Fibroblast of peridontal ligament (primary cell): ENCODE data around the gene ZDHHC24.

ENCODE experiments used
- DNase-seq: peaks from one replicate; pipeline ENCODE4 v3.0.0-alpha.2; 2010; ENCODE audit errors: extremely low read depth

Gene ZDHHC24

DNA sequence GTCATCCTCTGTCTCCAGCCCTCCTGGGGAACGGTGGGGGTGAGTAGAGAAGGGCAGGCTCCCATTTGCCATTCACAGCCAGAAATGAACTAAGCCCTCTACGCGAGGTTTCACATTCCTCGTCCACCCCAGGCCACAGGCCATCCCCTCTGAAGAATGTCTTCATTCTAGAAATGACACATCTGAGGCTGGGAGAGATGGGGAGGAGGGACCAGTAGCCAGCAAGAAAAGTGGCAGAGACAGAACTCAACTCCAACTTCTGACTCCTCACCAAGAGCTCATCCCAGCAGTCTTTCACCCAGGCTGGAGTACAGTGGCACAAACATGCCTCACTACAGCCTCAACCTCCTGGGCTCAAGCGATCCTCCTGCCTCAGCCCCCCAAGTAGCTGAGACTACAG is 19.1 kb upstream of the ZDHHC24 start:
- DNase-seq = no peak

DNA sequence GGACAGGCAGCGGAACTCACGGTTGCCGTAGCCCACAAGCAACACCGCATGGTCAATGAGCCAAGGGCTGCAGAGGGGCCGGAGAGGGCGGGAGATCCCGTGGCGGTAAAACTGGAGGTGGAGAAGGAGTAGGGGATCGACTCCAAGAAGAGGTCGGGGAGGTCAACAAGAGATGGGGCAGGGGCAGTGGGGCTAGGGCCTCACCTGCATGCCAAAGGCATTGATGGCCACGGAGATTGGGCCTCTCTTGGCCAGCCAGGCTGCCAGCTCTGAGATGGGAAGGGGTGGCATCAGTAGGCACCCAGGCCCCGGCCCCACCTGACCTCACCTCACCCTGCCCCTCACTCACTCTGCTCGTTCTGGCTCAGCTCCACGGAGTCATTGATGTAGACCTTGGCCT is 18.7 kb upstream of the ZDHHC24 start:
- no peak for DNase-seq

GRCh38 chr11:66563832-66564231 is 18.0 kb upstream of the ZDHHC24 start:
- no peak for DNase-seq

DNA sequence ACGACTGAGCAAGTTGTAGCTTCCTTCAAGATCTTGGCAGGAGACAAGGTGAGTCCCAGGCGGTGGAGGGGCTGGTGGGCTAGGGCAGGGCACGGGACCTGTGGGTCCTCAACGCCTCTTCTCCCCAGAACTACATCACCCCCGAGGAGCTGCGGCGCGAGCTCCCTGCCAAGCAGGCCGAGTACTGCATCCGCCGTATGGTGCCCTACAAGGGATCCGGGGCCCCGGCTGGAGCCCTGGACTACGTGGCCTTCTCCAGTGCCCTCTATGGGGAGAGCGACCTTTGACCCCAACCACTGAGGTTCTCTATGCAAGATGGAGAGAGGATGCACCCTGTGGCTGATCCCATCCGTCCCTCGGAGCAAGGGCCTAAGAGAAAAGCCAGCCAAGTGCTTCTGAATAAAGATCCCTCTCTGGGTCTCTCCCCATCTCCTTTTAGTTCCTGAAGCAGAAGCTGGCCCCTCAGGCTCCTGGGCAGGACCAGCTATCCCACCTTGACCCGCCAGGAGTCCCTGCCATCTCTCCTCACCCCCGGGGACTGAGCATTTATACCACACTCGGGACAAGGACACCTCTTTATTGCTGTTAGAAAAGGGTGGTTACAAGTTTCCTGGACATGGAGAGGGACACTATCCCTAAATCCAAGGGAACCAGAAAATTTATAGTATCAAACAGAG is 17.2 kb upstream of the ZDHHC24 start:
- DNase-seq = no peak

DNA sequence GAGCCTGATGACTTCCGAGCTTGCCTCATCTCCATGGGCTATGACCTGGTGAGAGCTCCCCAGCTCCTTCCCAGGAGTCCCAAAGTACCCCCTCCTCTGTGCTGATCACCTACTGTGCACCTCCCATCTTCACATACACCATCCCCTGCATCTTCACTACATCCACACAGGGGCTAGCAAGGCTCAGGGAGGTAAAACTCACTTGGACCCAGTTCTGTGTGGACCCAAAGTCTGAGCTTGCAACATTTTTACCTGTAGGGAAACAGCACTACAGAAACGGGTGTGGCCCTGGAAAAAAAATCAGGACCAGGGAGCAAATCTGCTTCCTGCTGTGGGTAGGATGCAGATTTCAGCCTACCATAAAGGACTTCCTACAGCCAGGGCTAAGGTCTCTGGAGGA is 16.4 kb upstream of the ZDHHC24 start:
- DNase-seq = no peak

GRCh38 chr11:66561975-66562248 is 16.1 kb upstream of the ZDHHC24 start:
- no peak for DNase-seq

DNA sequence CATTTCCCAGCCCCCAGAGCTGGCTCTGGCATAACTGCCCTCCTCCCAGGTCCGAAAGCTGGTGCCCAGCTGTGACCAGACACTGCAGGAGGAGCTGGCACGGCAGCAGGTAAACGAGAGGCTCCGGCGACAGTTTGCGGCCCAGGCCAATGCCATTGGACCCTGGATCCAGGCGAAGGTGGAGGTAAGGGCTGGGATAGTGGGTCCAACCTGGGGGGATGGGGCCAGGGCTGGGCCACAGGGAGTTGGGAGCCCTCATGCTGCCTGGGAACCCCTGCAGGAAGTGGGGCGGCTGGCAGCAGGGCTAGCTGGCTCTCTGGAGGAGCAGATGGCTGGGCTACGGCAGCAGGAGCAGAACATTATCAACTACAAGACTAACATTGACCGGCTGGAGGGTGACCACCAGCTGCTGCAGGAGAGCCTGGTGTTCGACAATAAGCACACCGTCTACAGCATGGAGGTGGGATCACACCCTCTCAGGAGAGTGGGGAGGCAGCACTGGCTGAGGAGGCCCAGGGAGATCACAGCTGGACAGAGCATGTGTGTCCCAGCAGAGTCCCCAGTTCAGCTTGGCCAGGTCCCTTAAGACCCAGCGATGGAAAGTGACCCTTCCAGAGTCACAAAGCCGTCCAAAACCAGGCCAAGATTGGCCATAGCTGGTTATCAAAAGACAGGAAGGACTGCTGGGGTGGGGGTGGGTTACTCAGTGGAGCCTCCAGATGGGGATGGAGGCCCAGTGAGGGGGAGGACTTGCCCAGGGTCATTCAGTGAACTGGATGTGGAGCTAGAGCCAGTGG is 15.5 kb upstream of the ZDHHC24 start:
- DNase-seq = no peak

- no peak for DNase-seq
Measured at GRCh38 chr11:66559866-66560676, 14.2 kb upstream of the ZDHHC24 start.

- no peak for DNase-seq
Measured at GRCh38 chr11:66559142-66559865, 13.5 kb upstream of the ZDHHC24 start.

DNA sequence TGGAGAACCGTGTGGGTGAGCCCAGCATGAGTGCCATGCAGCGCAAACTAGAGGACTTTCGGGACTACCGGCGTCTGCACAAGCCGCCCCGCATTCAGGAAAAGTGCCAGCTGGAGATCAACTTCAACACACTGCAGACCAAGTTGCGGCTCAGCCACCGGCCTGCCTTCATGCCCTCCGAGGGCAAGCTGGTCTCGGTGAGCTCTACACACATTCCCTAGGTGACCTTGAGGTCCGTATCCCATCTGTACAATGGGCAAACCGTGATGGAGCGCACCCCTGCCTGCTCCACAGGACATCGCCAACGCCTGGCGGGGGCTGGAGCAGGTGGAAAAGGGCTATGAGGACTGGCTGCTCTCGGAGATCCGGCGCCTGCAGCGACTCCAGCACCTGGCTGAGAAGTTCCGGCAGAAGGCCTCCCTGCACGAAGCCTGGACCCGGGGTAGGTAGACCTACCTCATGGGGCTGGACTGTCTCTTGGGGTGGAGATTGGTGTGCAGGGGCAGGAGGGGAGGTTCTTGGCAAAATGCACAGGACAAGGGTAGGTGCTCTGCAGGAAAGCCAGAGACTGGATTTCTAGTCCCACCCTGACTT is 12.0 kb upstream of the ZDHHC24 start:
- no peak for DNase-seq

GRCh38 chr11:66556086-66556485 is 10.2 kb upstream of the ZDHHC24 start:
- no peak for DNase-seq

DNA sequence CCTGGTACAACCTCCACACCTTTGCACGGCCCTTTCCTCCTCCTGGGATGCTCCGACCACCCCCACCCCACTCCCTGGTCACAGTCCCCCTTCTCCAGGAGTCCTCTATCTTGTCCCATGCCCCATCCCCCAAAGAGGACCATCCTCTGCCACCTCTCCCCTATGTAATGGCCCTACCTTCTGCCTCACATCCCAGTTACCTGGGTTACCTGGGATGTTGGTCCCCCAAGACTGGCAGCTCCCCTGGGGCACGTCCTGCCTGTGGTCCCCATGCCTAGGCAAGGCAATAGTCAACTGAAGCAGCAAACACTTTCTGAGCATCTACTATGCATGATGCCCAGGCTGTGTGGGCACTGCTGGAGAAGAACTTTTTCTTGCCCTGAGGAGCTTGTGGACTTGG is 9.6 kb upstream of the ZDHHC24 start:
- DNase-seq = no peak

GRCh38 chr11:66554602-66555001 is 8.8 kb upstream of the ZDHHC24 start:
- DNase-seq = no peak

- no peak for DNase-seq
Measured at GRCh38 chr11:66550887-66551286, 5.0 kb upstream of the ZDHHC24 start.

DNA sequence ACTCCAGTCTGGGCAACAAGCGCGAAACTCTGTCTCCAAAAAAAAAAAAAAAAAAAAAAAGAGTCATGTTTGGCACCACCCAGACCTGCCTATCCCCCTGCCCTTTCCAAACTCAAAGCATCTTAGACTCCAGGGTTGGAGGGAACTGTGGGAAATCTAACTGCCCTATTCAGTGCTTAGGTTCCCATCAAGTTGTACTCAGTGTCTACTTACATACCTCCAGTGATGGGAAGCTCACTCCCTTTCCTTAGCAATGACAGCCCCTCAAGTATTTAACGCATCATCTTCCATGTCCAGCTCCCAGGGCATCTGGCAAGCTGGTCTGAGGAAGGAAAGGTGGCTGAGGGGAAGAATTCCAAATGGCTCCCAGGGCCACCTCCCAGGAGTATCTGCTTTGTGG is 3.8 kb upstream of the ZDHHC24 start:
- no peak for DNase-seq

DNA sequence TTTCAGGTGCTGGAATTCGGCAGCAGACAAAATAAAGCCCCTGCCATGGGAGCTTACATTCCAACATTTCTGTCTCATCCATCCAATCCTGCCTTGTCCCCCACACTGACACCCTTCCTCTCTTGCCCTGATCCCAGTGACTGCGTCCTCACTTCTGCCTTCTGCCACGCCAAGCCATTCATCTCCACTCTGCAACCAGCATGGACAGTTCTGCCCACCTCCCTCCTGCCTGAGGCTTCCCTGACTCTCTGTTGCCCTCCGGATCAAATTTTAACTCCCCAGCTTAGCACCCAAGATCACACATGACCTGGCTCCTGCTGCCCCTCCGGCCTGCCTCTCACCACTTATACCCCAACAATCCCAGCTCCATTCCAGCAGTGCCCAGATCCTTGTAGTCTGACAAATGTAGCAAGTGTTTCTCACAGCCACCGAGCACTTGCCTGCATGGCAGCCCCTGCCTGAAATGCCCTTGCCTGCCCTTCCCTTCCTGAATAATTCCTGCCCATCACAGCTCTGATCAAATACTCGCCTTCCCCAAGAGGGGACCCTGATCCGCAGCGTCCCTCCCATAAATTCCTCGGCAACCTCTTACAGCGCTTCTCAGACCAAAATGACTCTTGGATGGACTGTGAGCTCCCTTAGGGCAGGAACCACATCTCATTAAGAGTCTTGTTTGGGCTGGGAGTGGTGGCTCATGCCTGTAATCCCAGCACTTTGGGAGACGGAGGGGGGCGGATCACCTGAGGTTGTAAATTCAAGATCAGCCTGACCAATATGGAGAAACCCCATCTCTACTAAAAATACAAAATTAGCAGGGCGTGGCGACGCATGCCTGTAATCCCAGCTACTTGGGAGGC is 3.2 kb upstream of the ZDHHC24 start:
- DNase-seq = no peak

GRCh38 chr11:66548041-66548440 is 2.2 kb upstream of the ZDHHC24 start:
- DNase-seq = no peak

DNA sequence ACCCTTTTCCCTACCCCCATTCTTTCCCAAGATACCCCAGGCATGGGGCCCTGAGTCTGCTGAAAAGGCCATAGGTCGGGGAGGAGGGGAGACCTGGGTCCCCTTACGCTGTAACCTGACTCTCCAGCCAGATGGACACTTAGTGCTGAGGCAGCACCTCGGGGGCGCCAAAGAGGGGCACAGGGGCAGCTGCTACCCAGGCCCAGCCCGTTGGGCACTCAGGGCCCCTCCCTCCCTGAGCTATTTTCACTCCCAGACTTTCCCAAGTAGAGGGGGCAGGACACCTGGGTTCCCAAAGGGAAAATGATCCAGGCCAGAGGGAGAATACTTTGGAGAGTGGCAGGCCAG is 1.8 kb upstream of the ZDHHC24 start:
- no peak for DNase-seq

- DNase-seq = no peak
Measured at GRCh38 chr11:66546966-66547661, 1.3 kb upstream of the ZDHHC24 start.

DNA sequence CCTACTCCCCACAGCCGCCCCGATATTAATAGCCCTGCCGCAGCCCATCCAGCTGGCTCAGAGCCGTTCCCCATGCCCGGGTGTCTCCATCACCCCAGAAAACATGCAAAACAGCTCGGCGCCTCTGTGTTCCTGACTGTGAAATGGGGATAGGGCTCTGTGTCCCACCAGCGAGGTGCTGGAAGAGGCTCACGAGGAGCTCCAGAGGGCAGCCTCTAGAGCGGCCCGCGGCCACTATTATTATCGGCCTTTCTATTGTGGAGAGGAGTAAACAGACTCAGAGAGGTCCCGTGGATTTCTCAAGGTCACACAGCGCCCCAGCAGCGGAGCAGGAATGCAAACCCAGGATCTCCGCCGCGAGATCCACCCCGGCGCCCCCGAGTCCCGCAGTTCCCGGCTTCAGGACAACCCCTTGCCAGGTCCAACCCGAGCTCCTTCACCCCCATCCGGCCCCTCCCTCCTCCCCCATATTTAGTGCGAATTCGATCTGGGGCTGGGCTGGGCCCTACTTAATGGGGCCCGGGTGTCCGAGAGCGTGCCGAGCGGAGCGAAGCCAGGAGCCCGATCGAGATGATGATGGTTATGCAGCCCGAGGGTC is 619 bp upstream of the ZDHHC24 start, which contains the start of gene ACTN3:
Gene ACTN3, plus strand, starts transcription at position 536 of the 598 bp plus-strand sequence. Its CDS starts 35 bp downstream, at position 571.
- peak; percentile 5 for DNase-seq
